HL-60 (cell line): ENCODE data around the gene SRCAP.

Experiments used
- GABPA ChIP-seq: IDR thresholded peaks from 2 replicates; pipeline ENCODE4 v1.6.1; 2012; ENCODE audit warnings: low read depth
- POLR2AphosphoS5 ChIP-seq: IDR thresholded peaks from 2 replicates; pipeline ENCODE4 v1.6.1; 2012; ENCODE audit warnings: low read depth
- TF ChIP-seq, protein P1 (sequence below): IDR thresholded peaks from one replicate; pipeline ENCODE4 v1.5.1; 2011; ENCODE audit warnings: low read length, control low read depth, inconsistent platforms; ENCODE audit not compliant: insufficient read depth
- TF ChIP-seq, protein P2 (sequence below): IDR thresholded peaks from 2 replicates; pipeline ENCODE4 v1.6.1; 2012; ENCODE audit warnings: low read depth; ENCODE audit not compliant: insufficient replicate concordance

DNA sequence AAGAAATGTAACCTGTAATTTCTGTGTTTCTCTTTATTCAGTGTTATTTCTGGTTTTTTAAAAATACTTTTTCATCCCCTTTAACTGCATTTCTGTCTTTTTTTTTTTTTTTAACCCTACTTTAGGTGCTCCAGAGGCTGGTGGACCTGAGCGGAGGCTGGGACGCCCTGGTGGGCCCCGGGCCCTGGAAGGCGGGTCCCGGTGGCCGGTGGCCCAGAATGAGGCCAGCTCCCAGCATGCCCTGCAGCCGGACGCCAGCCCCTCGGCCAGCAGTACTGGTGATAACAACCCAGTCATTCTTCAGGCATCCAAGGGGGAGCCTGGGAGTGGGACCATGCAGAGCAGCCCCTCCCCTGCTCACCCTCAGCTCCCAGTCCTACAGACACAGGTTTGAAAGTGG lies 1.5 kb downstream of the SRCAP start:
- TF ChIP-seq, protein P1, sequence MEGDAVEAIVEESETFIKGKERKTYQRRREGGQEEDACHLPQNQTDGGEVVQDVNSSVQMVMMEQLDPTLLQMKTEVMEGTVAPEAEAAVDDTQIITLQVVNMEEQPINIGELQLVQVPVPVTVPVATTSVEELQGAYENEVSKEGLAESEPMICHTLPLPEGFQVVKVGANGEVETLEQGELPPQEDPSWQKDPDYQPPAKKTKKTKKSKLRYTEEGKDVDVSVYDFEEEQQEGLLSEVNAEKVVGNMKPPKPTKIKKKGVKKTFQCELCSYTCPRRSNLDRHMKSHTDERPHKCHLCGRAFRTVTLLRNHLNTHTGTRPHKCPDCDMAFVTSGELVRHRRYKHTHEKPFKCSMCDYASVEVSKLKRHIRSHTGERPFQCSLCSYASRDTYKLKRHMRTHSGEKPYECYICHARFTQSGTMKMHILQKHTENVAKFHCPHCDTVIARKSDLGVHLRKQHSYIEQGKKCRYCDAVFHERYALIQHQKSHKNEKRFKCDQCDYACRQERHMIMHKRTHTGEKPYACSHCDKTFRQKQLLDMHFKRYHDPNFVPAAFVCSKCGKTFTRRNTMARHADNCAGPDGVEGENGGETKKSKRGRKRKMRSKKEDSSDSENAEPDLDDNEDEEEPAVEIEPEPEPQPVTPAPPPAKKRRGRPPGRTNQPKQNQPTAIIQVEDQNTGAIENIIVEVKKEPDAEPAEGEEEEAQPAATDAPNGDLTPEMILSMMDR: no peak
- TF ChIP-seq, protein P2, sequence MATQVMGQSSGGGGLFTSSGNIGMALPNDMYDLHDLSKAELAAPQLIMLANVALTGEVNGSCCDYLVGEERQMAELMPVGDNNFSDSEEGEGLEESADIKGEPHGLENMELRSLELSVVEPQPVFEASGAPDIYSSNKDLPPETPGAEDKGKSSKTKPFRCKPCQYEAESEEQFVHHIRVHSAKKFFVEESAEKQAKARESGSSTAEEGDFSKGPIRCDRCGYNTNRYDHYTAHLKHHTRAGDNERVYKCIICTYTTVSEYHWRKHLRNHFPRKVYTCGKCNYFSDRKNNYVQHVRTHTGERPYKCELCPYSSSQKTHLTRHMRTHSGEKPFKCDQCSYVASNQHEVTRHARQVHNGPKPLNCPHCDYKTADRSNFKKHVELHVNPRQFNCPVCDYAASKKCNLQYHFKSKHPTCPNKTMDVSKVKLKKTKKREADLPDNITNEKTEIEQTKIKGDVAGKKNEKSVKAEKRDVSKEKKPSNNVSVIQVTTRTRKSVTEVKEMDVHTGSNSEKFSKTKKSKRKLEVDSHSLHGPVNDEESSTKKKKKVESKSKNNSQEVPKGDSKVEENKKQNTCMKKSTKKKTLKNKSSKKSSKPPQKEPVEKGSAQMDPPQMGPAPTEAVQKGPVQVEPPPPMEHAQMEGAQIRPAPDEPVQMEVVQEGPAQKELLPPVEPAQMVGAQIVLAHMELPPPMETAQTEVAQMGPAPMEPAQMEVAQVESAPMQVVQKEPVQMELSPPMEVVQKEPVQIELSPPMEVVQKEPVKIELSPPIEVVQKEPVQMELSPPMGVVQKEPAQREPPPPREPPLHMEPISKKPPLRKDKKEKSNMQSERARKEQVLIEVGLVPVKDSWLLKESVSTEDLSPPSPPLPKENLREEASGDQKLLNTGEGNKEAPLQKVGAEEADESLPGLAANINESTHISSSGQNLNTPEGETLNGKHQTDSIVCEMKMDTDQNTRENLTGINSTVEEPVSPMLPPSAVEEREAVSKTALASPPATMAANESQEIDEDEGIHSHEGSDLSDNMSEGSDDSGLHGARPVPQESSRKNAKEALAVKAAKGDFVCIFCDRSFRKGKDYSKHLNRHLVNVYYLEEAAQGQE: no peak
- TF ChIP-seq POLR2AphosphoS5: no peak
- no peak for TF ChIP-seq GABPA
